ENCODE measurements around the gene NECTIN3. TPM values are rescaled to one million over a fixed set of nuclear protein-coding genes. Genes with fewer than 3 reads are reported as not detected.

The NECTIN3 gene, protein sequence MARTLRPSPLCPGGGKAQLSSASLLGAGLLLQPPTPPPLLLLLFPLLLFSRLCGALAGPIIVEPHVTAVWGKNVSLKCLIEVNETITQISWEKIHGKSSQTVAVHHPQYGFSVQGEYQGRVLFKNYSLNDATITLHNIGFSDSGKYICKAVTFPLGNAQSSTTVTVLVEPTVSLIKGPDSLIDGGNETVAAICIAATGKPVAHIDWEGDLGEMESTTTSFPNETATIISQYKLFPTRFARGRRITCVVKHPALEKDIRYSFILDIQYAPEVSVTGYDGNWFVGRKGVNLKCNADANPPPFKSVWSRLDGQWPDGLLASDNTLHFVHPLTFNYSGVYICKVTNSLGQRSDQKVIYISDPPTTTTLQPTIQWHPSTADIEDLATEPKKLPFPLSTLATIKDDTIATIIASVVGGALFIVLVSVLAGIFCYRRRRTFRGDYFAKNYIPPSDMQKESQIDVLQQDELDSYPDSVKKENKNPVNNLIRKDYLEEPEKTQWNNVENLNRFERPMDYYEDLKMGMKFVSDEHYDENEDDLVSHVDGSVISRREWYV
- total RNA-seq: 157 TPM

DNA sequence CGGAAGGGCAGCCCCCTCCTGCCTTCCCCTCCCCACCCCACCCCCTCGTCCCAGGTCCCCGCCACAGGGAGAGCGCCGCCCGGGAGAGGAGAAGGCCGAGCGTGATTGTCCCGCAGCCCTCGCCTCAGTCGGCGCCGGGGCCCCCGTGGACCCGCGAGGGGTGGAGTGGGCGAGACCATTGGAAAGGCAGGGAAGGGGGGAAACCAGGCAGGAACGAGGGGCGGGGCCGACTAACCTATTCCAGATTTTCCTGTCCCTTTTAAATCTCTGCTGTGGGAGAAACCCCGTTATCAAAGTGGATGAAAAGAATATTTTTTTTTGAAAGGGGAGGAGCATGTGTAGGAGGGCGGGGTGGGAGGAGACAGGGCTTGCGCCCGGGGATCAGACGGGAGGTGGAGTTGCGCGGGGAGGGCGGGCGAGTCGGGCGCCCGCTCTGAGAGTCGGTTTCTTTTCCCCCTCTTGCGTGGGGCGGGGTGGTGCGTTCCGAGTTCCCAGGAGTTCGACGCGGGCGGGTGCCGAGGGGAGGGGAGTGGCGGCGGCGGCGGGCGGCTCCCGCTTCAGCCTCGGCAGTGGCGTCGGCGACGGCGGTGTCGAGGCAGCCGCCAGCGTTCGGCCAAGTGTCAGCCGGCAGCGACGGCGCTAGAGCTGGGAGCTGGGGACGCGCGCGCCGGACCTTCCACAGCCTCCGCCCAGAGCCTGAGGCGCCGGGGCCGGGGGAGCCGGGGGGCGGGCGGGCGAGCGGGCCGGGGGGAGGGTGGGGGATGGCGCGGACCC is at the start of gene NECTIN3:
Gene NECTIN3 (plus strand): TSS at position 560 of the 774 bp plus-strand sequence. CDS start 202 bp downstream, at position 762.
- FAIRE-seq: no peak

DNA sequence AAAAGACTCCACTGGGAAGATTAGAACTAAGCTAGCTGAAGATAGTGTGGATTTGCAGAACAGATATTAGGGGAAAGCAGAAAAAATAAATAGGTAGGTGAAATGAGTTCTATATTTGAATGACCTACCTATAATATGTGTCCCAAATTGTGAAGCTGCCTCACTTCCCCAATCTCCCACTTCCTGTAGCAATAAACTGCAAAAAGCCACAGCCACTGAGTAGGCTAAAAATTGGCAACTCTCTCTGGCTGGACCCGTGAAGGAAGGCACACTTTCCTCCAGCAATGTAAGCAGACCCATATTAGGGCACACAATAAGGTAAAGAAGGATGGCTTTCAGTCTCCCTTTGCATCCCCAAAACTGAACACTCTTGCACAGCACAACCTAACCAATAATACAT is 43.7 kb upstream of the NECTIN3 start:
- FAIRE-seq (no peak), DNase-seq (ENCODE audit: low spot score in 2 of 2) (no peak)

More for the DNA sequence above, at the start of gene NECTIN3:
- peak; percentile 84 to 88 for DNase-seq (ENCODE audit: low spot score in 2 of 2)

DNA sequence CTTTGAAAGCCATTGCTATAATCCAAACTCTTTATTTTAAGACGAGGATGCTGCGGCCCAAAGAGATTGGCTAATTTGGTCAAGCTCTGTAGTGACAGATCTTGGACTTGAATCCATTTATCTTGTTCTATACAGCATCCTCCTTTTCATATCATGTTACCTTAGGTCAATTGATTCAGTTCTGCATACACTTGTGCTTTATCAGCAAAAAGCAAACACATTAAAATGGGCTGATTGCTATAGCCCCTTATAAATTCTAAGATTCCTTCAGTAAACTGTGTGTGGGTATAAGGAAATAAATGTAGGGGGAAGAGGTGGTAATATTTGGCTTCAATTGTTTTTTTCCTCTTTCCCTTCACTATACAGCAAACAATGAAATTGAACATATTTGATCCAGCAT is 40.1 kb upstream of the NECTIN3 start:
- DNase-seq (ENCODE audit: low spot score in 2 of 2) (no peak), FAIRE-seq (no peak)

DNA sequence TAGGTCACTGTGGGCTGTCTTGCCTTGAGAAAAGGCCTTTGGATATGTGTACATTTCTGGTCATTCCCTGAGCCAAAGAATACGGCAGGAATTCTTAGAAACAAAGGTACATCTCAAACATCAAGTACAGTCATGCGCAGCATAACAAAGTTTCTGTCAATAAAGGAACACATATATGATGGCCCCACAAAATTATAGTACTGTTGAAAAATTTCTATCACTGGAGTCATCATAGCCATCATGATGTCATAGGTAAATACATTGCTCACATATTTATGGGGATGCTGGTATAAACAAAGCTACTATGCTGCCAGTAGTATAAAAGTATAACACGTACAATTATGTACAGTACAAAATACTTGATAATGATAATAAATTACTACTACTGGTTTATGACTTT is 38.9 kb upstream of the NECTIN3 start:
- FAIRE-seq: no peak

DNA sequence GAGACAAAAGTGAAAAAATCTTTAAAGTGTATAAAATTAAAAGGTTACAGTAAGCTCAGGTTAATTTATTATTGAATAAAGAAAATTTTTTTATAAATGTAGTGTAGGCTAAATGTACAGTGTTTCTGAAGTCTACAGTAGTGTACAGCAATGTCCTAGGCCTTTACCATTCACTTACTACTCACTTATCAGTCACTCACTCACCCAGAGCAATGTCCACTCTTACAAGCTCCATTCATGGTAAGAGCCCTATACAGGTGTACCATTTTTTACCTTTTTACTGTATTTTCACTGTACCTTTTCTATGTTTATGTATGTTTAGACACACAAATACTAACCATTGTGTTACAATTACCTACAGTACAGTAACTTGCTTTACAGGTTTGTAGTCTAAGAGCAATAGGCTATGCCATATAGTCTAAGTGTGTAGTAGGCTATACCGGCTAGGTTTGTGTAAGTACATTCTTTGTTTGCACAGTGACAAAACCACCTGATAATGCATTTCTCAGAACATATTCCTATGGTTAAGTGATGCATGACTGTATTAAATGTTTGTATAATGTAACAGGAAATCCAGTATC is 38.1 kb upstream of the NECTIN3 start:
- FAIRE-seq: no peak

More for the DNA sequence above, 38.9 kb upstream of the NECTIN3 start:
- no peak for DNase-seq (ENCODE audit: low spot score in 2 of 2)

DNA sequence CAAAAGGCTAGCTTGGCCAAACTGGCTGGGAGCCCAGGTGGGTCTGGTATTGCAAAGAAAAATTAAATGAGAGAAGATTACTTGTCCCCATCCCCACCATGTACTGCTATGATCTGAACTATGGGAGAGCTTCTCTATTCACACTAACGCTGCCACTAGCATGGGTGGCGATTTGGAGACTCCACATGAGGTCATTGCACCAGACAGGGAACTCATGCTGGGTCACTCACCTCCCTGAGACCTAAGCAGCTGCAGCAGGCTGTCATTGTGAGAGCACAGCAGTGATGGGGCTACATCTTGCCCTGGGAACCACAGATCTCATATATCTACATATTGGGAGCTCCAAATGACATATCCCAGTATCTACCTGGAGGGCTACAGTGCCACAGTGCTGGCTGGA is 36.3 kb upstream of the NECTIN3 start:
- FAIRE-seq: no peak
- no peak for DNase-seq (ENCODE audit: low spot score in 2 of 2)

More for the DNA sequence above, 38.1 kb upstream of the NECTIN3 start:
- no peak for DNase-seq (ENCODE audit: low spot score in 2 of 2)

DNA sequence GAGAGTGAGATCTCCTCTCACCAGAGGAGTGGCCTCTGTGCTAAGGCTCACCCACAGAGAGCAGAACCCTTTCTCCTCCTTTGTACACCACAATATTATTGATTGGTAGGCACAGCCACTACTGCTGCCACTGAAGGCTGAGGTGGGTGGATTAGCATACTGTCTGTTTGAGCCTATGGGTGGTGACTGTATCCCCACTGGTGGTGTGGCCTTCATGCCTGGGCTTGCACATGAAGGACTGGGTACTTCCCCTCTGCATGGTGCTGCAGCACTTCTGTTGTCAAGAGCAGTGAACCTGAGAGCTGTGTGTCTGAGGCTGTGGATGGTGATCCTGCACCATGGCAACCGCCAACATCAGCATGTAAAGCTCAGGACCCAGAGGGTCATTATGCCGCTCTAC is 35.7 kb upstream of the NECTIN3 start:
- DNase-seq (ENCODE audit: low spot score in 2 of 2) (no peak), FAIRE-seq (no peak)

DNA sequence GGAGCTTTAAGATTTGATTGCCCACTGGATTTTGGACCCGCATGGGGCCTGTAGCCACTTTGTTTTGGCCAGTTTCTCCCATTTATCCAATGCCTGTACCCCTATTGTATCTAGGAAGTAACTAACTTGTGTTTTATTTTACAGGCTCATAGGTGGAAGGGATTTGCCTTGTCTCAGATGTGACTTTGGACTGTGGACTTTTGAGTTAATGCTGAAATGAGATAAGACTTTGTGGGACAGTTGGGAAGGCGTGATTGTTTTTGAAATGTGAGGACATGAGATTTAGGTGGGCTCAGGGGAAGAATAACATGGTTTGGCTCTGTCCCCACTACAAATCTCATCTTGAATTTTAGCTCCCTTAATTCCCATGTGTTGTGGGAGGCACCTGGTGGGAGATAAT is 30.7 kb upstream of the NECTIN3 start:
- FAIRE-seq (no peak), DNase-seq (ENCODE audit: low spot score in 2 of 2) (no peak)

DNA sequence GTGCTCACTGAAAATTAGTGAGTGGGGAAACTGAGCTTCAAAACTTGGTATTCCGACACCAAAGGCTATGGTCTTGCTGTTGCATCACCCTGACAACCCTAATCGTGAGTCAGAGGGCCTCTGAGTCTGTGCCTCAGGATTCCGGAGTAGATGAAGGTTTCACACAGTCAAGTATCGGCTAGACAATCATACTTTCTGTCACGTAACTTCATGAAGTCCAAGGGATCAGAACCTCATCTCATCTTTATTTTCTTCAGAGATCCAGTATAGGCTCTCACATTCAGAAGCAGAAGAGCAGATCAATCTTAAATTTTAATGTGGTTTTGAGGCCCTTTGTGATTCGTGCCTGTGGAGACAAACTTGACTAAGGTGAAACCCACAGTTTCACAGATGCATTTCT is 26.1 kb upstream of the NECTIN3 start:
- DNase-seq (ENCODE audit: low spot score in 2 of 2) (no peak), FAIRE-seq (no peak)

DNA sequence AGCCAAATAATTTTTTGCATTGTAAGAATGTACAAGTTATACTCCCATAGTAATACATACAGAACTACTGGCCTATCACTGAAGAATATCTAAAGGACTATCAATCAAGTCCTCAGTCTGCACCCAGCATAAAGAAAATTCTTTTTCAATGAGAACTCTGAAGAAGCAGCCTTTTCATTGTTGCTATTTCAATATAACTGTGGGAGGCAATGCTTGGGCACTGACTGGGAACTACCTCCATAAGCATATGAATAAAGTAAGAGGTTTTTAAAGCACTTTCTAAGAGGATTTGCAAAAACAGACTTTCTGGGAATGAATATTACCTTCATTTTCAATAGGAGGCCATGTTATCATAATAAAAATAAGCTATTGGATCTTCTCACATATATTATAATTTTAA is 24.6 kb upstream of the NECTIN3 start:
- FAIRE-seq (no peak), DNase-seq (ENCODE audit: low spot score in 2 of 2) (no peak)

DNA sequence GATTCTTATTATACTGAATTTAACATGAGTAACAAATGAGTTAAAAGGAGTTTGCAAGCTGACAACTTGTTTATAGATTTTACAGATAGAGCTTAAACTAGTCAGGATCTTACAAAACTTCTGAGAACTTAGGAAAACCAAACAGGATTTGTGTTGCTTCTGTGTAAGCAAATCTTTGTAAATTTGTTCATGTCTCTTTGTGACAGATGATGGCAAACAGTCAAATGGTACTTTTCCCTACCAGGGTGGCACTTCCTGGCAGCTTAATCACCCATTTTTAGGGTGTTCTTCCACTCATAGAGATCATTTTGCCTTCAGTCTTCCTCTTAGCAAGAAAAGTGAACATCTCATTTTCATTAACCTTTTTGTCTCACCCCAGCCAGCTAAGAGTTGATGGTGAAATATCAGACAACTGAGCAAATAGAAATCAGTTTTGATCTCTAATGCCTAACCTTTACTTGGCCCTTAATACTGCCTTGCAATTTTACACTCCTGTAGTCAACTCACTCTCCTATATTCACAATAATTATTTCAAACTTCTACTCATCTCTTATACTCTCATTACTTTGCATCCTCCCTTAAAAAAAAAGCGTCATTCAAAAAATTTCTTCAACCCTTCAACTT is 23.7 kb upstream of the NECTIN3 start:
- DNase-seq (ENCODE audit: low spot score in 2 of 2) (no peak), FAIRE-seq (no peak)

DNA sequence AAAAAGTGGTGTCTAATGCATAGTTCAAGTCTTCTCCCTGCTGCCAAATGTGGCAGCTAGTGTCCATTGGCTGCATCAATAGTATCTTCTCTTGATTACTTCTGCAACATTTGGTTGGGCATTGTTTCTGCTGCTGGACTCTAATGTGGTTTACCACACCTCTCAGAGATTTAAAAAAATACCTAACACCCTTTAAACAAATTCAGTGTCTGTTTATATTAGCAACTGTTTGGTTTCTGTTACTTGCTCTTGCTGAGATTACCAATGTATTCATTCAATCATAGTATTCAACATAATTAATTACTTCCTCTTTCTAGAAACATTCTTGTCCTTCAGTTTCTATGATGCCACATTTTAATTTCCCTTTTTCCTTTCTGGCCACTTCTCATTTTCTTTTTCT is 20.3 kb upstream of the NECTIN3 start:
- FAIRE-seq: no peak
- DNase-seq (ENCODE audit: low spot score in 2 of 2): no peak

DNA sequence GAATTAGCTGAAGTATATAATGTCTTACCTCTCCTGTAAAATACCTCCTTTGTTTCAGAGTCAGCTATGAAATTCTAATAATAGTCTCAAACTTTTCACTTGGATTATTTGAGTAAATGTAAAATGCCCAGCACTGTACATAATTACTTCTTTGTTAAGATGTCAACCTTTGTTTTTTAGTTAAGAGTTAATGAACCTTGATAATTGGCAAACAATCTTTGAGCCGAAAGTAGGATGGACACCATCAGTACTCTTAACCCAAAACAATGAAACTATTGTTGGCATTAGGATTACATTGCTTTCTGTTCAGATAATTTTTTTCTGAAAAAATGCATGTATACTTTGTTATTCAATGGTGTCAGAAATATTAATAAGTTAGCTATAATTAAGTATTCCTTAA is 3.0 kb upstream of the NECTIN3 start:
- FAIRE-seq: no peak
- DNase-seq (ENCODE audit: low spot score in 2 of 2): no peak

DNA sequence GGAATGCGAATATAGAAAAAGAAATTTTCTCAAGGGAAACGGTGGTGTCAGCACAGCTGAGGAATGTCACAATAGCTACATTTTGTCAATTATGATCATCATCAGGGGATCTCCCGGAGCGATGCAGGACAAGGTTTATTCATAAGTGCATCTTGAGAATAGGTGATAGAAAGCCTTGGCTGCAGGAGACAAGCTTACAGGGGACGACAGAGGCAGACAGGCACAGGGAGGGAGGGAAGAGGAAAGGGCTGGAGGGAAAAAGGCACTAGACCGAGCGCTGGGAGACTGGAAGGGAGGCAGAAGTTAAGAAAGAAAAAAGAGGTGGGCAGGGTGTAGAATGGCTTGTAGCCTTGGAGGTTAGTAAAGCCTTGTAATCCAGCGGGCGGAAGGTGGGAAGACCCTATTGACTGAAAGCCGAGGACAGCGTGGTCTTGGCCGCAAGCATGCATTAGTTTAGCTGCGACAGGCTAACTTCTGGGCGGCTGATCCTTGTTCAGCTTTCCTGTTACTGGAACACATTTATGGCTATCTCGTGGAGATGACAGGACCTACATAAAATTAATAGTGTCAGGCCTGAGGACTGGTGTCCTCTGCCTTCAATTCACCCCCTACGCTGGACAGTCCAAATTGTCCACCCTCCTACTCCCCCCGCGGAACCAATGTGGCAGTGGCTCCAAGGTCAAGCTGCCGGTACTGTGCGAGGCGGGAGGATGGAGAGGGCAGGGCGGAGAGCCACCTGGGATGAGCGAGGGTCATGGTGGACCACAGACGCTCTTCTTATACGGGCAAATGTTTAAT is 1.4 kb upstream of the NECTIN3 start:
- DNase-seq (ENCODE audit: low spot score in 2 of 2) (no peak), FAIRE-seq (no peak)

DNA sequence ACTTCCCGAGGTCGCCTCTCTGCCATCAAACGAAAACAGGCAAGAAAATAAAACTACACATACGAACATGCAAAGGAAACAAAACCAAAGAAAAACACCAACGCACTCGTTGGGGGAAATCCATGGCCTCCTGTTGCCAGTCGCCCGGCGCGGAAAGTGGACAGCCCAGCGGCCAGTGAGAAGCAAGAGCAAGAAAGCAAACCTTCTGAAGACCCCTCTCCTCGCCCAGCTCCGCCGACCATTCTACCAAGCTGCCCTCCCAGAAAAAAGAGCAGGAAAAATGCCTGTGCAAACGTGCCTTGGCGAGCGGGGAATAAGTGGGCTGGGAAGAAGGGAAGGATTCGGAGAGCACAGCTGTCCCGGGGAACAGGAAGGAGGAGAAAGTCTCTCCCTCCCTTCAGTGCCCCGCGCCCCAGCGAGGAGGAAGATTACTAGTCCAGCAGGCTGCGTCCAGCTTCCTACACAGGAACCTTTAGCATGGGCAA is 802 bp upstream of the NECTIN3 start:
- DNase-seq (ENCODE audit: low spot score in 2 of 2): no peak

DNA sequence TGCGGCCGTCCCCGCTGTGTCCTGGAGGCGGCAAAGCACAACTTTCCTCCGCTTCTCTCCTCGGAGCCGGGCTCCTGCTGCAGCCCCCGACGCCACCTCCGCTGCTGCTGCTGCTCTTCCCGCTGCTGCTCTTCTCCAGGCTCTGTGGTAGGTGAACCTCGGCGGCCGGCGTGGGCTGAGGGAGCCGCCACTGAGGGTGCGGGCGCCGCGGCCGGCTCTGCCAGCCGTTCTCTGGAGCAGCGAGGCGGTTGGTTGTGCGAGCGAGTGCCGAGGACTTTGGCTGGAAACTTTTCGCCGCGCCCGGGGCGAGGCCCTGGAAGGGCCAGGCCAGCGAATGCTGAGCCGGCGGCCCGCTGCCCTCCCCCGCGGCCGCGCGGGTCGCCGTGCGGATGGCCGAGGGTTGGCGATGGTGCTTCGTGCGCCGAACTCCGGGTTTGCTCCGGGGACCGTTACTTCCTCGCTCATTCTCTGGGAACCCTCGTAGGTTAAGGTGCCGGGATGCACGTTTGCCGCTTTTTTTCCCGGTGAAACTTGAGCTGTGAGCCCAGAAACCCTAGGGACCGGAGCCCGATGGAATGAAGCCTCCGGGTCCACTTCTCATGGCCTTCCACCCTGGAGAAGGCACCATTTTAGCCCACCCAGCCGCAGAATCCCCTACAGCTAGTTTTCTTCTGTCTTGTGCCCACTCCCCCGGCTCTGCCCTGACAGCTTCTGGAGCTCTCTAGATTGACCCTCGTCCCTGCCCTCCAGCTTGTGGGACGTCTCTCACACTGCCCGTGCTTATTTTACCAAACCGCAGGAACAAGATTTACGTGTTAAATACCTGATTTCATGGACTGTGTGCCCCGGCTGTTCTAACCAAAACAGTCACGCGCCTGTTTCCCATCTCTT is 660 bp downstream of the NECTIN3 start:
- no peak for FAIRE-seq
- no peak for DNase-seq (ENCODE audit: low spot score in 2 of 2)

More for the DNA sequence above, 802 bp upstream of the NECTIN3 start:
- FAIRE-seq: no peak

DNA sequence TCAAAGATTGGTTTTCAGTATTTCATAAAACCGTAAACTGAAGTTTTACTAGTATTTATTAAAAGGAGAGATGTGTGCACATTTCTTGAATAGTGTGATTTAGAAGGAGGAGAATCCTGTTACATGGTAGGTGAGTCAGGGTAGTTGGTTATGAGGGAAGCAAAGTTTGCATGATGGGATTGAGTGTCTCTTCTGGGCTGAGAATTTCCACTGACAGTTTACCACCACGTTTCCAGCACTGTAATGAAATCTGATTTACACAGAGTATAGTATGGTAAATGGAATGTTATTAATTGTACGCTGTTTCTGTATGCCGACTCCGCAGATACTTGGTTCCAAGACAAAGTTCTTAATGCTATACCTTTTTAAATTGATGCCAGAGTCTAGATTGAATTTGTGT is 1.6 kb downstream of the NECTIN3 start:
- FAIRE-seq (no peak), DNase-seq (ENCODE audit: low spot score in 2 of 2) (no peak)

DNA sequence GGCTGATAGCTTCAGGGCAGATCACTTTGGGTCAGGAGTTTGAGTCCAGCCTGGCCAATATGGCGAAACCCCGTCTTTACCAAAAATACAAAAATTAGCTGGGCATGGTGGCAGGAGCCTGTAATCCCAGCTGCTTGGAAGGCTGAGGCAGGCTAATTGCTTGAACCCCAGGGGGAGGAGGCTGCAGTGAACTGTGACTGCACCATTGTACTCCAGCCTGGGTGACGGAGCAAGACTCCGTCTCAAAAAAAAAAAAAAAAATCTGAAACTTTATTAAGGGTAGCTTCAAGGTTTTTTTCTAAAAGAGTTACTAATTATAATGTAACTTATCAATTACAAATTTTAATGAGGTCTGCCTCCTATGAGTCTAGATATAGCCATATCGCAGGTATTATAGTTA is 5.1 kb downstream of the NECTIN3 start:
- FAIRE-seq (no peak), DNase-seq (ENCODE audit: low spot score in 2 of 2) (no peak)

DNA sequence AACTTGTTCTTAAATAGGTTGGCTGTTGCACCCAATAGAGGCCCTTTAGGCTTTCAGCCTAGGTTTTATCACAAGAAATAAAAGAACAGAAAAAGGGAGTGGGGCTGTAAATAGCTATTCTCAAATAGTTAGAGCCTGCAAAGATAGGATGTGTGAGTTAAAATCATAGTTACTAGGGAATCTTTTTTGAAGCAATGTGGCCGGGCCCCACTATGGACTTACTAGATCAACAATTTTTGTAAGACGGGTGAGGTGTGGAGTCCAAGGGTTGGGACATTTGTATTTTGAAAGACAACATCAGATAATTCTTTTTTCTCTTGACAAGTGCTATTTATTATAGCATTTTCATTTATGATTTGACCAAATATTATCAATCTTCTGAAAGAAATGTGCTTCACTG is 5.8 kb downstream of the NECTIN3 start:
- no peak for FAIRE-seq
- no peak for DNase-seq (ENCODE audit: low spot score in 2 of 2)

Measured in frontal cortex (tissue), 4 donors.